MV-4-11 (cell line): ENCODE results near the gene NKX3-2.
A peak's percentile ranks its signal among the peaks of the same experiment; 100 is the strongest.

Source experiments
- DNase-seq: peaks from one replicate; lab custom pipeline; 2025; lab: John Stamatoyannopoulos, UW

NKX3-2 gene

DNA sequence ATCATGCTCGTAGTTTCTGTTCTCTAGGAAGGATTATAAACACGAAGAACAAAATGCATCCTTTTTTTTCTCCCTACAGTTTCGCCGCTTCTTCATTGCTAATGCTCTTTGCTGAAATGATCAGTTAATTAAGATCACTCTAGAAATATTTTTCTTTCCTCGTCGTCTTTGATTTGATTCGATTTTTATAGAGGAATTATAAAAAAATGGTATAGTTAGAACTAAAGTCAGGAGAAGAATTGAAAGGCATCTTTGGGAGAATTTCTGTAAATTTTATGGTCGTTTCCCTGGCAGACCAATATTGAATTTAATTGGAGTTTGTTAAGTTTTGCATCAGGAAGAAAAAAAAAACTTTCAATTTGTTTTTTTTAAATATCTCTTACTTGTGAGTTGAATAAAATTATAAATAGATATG, 1.1 kb upstream of the NKX3-2 start:
- no peak for DNase-seq

DNA sequence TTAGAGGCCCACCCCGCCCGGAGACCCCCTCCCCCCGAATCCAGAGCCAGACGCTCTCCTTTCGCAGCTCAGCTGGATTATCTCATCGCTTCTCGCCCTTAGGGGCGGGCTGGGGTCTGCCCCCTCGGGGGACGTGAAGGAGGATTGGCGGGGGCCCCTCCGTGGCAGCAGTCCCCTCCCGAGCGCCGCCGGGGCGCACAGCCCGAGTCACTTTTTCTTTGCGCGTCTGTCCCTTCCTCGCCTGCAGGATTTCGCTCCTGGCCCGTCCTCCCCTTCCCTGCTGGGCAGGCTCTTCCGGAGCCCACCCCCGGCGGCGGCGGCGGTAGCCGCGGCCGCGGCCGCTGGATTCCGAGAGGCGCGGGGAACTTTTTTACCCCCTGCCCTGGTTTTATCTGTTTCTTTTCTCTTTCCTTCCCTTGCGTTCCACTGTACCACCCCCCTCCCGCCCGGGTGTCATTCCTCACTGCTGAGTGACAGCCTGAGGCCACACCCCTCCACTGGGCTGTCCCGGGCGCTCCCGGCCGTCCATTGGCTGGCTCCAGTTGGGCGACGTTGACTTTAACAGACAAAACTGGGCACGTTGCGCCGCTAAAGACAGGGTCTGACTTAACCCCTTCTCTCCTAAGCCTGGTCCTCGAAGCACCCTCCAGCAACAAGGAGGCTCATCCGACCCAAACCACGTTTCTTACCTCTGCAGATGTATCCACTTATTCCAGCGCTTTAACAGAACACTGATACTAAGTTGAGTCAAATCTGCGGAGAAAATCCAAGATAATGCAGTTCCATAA, 492 bp upstream of the NKX3-2 start:
- DNase-seq = peak; percentile 81

DNA sequence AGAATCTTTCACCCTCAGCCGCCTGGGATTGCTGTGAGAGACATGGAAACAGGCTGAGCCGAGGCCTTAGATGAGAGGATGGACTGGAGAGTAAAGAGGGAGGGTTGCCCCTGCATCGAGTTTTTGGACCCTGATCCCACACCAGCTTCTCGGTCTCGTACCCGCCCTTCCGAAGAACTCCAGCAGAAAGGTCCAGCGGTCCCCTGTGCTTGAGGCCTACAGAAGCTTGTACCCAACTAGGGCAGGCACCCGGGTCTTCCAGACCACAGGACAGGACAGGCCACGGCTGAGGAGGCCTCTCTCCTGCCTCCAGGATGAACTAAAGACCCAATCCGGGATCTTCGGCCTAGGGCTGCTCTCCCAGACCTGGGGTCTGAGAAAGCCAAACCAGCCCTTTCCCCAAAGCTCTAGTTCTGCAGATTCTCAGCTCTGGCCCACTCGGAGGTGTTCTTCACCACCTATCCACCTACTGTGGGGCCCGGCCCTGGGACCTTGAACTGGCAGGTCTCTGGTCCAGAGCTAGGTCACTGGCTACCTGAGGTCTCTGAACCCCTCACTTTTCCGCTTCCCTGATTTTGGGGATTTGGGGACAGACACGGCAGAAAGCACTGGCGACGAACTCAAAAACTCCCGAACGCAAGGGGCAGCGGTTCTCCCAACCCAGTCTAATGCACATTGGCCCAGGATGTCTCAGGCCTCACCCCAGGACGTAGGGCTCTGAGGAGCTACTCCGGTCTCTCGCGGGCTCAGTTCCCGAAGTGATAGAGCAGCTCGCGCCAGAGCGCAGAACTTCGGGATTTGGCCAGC, 1.1 kb downstream of the NKX3-2 start:
- no peak for DNase-seq

DNA sequence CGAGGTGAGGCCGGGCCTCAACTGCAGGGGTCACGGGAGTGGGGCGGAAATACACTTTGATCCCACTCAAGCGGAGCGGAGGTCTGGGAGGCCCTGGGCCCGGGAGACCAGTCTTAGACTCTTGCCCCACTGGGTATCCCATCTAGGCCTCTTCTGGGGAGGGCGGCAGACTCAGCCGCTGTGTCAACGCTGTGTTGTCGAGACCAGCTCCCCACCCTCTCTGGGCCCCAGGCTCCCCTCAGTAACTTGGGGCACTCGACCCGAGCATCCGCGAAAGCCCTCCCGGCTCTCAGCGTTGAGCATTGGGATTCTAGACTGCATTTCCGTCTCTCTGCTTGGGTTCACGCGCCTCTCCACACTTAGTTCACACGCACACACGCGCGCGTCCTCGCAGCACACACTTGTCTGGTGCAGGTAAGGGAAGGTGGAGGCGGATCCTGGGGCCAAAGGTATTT, 1.7 kb downstream of the NKX3-2 start:
- DNase-seq = no peak

DNA sequence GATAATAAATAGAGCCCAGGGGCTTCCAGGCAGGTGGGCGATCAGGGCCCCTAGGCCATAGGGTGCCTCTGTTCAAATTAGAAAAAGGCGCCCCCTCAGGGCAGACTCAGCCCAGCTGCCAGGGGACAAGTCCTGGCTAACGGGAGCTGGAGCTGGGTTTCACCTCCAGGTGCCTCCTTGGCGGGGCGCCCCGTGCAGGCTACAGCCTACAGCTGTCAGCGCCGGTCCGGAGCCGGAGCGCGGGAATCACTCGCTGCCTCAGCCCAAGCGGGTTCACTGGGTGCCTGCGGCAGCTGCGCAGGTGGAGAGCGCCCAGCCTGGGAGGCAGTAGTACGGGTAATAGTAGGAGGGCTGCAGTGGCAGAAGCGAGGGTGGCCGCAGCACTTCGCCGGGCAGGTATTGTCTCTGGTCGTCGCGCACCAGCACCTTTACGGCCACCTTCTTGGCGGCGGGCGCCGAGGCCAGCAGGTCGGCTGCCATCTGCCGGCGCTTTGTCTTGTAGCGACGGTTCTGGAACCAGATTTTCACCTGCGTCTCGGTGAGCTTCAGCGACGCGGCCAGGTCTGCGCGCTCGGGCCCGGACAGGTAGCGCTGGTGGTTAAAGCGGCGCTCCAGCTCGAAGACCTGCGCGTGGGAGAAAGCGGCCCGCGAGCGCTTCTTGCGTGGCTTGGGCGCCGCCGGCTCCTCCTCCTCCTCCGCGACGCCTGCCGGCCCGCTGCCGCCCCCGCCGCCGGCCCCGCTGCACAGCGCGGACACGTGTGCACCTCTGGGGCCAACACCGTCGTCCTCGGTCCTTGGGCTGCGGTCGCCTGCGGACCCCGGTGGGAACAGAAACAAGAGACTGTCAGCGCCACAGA, 2.4 kb downstream of the NKX3-2 start:
- DNase-seq = no peak

DNA sequence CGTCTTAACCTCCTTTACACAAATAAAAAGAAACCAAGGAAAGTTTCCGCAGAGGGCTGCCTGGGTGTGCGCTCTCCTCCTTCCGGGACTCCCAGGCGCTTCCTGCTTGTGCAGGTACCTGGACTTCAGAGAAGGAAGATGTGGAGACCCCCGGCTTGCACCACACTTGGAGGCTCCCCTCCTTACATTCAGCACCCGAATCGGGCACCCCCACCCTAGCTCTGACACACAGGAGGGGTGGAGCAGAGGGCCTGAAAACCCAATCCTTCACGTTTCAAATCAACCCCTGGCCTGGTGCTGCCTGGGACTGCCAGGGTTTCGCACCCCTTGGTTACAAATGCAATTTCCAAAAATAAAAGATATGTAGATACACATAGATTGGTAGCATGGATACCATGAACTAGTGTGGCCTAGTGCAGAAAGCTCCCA, 3.1 kb downstream of the NKX3-2 start:
- DNase-seq = no peak

DNA sequence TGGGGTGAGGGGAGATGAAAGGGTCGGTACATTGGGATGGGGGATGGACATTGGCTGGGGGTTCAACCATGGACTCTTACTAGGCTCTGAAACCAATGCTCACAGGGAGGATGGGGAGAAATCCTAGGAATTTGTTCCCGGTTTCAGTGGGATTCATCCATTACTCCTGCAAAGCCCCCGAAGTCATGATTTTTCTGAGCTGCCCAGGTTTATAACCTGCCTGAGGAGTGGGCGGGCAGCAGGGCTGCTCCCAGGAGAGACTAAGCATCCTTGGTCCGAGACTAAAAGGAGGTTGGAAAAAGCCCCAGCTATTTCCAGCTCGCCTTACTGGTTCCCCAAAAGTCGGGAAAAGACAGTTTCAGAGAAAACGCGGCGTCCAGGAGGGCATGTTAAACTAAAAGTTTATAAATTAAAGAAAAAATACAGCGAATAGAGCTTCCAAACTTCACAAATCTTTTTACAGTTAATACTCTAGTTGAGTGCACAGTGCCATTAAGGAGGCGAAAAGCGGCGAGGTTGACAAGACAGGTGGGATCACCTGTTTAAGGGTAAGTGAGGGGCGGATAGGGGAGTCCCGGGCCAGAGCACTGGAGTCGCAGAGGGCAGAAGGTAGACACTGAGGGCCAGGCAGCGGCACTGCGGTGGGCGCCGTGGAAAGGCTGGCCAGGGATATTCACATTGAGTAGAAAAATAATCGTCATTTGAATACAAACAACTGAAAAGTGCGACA, 3.7 kb downstream of the NKX3-2 start:
- no peak for DNase-seq

DNA sequence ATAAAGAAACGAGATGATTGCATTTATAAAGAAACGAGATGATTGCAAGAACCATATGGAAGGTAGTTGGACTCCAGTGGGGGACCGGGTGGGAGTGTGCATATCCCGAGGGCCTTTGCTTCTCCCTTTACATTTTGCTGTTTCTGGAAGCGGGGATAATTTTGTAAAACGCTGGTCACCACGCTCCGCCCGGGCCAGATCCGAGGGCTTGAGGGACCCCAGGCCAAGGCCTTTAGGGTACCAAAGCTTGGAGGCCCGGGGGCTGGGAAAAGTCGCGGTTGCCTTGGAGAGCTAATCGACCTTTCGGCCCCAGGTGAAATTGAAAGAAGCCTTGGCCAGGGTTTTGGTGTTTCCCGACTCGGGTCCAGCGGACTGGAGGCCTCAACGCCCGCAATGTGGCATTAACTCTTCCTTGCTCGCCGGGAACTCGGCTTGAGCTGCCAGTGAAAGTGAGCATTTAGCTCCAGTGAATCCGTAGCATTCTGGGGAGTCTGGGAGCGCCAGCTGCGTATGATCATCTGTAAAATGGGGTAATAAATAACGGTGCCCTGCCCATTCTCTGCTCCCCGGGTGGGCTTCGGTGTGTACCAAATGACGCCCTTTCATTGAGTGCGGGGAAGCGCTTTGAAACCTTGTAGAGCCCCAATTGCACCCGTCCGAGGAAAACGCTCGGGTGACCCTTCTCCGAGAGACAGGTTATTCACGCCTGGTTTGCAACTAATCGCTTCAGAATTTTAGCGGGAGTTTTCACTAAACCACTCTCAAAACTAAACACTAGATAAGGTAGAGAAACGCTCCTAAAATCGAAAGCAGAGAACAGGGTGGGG, 4.5 kb downstream of the NKX3-2 start:
- no peak for DNase-seq

DNA sequence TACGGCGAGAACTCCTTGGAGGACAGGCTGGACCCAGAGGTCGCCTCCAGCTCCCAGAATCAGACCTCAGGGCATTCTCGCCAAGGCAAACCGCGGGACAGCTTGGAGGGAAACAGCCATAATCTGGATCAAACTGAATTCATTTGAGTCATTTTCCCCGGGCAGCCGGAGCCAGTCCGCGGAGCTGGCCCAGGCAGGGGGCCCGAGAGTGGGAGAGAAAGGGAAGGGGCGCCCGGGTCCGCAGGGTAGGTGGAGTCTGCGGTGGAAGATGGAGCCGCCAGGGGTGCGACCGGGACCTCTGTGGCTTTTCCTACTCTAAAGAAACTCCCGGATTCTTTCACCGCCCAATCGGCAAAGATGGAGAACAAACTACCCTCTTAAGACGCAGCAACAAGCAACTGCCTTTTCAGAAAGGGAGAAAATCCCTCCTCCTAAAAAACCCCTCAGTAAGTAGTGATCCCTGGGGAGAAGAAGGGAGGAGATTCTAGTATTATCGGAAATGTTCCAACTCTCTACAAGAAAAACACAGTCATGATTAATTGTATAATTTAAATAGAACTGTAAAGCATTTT, 5.2 kb downstream of the NKX3-2 start:
- no peak for DNase-seq

DNA sequence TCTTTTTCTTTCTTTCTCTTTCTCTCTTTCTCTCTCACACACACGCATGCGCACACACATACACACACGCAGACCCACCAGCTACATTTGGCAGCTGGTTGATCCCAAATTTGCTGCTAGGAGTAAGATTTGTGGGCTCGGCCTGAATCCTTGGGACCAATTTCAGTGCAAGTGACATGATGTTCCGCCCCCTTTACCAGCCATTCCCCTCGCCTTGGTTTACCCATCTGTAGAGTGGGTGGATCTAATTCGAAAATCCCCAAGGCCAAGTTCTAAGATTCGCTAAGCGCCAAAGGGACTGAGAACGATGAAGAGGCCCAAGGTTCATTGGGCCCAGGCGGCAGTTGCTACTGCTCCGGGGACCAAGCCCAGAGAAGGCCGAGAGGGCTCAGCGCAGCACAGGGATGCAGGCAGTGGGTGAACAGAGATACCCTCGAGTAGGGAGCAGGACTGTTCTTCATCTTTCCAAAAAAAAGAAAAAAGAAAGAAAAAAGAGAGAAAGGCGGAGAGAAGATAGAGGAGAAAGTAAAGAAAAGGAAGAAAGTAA, 5.8 kb downstream of the NKX3-2 start:
- DNase-seq = no peak

DNA sequence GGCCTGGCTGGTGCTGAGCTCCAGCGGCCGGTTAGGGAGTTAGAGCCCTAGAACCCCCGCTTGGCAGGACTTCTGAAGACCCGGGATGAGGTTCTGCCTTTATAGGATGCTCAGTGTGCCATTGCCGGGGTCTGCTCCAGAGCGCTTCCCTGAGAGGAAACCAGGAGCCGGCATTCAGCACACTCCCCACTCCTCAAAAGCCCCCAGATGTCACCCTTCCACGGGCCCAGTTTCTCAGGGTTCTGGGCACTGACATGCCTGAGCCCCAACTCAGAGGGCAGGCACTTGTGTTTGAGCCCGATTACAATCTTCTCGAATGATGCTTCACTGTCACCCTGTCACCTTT, 6.5 kb downstream of the NKX3-2 start:
- DNase-seq = no peak

DNA sequence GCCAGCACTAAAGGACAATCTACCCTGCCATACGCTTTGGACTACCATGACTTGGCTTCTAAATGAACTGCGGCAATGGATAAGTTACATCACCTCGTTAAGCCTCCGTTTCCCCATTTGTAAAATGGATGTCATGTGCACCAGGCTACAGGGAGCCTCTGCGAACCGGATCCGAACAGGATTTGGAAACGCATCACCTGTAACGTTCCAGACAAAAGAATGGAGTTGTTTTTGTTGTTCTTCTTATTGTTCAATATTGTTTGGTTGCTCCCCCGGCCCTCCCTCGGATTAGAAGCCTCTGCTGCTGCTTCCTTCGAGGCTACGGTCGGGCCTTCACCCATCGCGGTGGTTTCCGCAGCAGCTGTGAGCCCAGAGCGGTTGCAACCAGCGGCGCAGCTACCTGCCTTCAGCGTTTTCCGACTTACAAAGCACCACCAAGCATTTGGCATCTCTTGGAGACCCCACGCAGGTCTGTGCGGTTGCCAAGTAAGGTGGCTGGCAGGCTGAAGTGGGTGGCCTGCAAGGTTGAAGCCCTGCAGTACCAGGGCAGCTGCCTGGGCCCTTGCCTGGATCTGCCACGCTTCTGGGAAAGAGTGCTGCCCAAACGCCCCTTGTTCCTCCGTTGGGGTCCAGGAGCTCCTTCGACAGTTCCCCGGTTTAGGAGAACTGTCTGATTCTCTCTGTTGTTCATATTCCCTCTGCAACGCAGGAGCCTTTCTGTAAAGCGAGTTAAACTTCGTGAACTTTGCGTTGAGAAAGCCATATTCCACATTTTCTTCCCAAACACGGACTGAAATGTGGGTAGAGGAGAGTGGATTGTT, 7.1 kb downstream of the NKX3-2 start:
- DNase-seq = peak; percentile 16

DNA sequence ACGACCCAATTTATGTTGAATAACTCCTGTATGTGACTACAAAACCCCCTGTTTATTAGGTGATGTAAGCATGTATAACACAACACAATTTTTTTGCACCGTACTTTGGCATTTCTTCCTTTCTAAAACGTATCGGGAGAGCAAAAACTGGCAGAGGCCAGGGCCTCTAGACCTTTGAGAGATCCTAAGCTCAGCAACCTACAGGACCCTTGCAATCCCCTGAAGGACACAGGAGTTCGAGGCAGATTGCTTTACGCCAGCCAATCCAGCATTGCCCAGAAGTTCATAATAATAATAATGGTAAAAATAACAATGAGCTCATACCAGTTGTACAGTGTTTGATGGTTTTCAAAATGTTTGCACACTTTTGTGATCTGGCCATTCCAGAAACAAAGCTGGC, 7.7 kb downstream of the NKX3-2 start:
- no peak for DNase-seq

DNA sequence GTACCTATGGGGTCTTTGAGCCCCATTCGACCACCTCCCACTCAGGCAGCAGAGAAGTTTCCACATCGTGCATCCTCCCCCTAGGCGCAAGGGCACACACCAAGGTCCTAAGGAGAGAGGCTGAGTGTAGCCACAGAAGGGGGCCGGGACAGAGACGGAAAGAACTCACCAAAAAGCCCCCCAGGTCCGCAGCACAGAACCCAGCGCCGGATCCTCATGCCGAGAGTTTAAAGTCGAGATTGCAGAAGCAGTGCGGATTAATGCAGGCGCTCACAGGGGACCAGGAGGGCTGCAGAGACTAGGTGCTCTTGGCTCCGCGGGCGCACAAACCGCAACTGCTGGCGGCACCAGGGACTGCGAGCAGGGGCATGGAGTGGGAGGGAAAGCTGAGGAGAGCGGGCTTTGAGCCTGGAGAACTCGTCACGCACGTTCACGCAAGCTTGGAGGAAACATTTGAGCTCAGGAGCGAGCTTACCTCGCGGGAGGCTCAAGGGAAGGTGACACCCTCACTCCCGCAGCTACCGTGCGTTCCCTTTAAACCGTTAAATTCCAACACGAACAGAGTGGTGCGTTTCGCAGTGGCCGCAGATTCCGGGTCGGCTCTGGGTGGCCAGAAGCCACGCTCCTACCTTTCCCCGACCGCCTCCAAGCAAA, 8.5 kb downstream of the NKX3-2 start:
- no peak for DNase-seq

DNA sequence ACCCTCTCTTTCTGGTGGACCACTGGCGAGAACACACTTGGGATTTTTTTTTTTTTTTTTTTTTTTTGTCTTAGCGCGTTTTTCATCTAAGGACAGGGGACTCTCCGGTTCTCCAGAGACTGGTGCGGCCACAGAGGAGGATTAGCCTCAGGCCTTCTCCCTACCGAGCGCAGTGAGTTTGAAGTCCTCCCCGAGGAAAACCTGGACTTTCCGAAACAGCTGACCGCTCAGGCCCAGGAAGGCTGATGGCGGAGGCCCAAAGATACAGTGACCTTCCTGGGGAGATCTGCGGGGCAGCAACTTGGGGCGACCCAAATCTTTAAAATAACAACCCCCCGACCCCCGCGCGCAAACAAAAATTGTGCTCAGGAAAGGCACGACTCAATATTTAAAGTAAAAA, 9.2 kb downstream of the NKX3-2 start:
- no peak for DNase-seq

DNA sequence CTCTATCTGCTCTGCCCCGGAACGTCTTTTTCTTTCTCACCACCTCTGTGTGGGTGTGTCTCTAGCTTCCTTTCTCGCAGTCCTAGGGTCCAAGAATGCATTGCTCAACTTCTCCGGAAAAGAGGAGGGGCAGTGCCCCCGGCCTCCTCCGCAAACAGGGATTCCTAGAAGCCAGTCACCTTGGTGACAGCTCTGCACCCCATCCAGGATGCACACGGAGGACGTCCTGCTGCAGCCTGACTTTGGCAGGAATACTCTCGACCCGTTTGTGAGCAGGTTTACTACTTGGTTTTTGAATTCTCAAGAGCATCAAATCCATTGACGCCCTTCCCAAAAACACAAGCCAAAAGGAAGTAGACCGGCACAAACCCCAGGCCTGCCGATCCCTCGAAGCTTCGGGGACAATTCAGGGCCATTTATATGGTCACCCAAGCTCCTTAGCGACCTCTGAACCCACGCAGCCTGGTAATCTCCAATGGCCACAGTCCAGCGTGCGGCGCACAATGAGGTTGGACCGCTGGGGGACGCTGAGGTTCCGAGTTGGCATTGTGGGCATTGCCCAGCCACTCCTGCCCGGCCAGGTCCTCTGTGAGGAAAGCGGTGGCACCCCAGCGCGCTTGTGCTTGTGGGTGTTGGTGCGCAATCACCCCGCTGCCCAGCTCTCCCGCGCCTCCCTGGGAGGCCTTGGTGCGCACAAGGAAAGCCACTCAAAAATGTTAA, 9.8 kb downstream of the NKX3-2 start:
- DNase-seq = no peak

DNA sequence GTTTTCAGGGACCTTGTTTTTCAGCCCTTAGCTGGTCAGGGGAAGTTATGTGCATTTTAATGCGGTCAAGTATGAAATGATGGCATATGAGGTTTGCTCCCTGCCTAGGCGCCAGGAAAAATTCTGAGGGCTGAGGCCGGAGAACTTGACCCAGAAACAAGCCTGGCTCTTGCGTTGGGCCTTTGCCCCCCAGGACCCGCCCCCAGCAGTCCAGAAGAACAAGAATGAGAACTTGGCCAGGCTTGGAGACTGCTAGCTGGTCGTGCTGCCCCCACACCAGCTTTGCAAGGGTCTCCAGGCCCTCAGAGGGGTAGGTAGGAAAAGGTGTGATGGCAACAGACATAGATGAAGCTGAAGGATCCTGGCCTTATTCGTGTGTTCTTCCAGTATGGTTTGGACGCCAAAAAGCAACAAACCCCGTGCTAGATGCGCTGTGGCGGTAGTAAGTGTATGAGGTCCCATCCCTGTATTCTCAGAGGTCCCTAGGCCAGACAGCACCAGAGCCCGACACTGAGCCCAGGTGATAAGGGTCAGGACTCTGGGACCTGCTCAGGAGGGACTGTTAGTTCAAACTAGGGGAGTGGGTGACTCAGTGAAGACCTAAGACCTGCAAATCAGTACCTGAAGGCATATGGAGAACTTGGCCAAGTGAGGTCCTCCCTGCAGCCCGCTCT, 10.5 kb downstream of the NKX3-2 start:
- DNase-seq = no peak

DNA sequence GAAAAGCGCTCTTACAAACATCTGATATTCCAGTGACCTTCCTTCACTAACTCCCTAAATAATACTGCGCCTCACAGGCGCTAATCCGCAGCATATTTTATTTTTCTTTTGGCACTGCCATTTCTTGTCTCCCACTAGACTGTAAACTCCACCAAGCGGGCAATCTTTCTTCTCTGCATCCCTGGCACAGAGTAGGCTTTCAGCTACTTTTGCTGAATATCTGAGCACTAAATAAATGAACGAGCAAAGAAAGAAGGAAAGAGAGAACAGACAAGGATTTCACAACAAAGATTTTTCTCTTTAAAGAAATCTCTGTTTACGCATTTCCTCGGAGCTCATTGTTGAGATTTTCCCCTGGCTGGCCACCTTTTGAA, 12.7 kb downstream of the NKX3-2 start:
- DNase-seq = no peak
